Right ventricle myocardium superior (tissue), 1 donor: ENCODE data around the gene PAH. TPM values are rescaled to one million over a fixed set of nuclear protein-coding genes. Genes with fewer than 3 reads are reported as not detected.

Experiments used
- ATAC-seq: fragments of 200-7000 bp; cut with Tn5 transposase; one replicate; pipeline ENCODE4 v1.9.1; 2020; ENCODE audit warnings: mild to moderate bottlenecking; ENCODE audit not compliant: poor library complexity
- DNase-seq: peaks from one replicate; pipeline ENCODE4 v3.0.0-alpha.2; 2020
- intact Hi-C: fragments of 100-400 bp; cut with DNase I; formaldehyde crosslinking; loops from one replicate; pipeline ENCODE4 v1.11.2; 2022
- long read RNA-seq: library from polyadenylated mRNA; unstranded; transcript quantifications from one replicate; pipeline ENCODE4 v2.0.0, GENCODE V29; 2021
- total RNA-seq: library from RNA; stranded (reverse); fragmentation: NEBNext Ultra II Directional; extraction: Animal tissue kit (Norgen Biotek cat#: 25700); gene quantifications from one replicate; pipeline ENCODE4 v1.2.1, GENCODE V29; 2021
- donor health status: DM: no; HTN: yes; CAD: no; lungs with severe emphysema.

PAH gene
- total RNA-seq: 0.51 TPM
- long read RNA-seq: 0 reads

GRCh38 chr12:102917026-102917787 lies at the start of gene PAH:
TSS of gene PAH (minus strand) at chr12:102917244. CDS start at chr12:102917130, 114 bp downstream.
- ATAC-seq (no peak), DNase-seq (no peak)
- intact Hi-C loops: no loop called here

GRCh38 chr12:102966200-102966863 lies 49.3 kb upstream of the PAH start:
- DNase-seq (no peak), ATAC-seq (no peak)
- intact Hi-C loops: no loop called here

- intact Hi-C loops: no loop called here
- DNase-seq (no peak), ATAC-seq (no peak)
Observed at GRCh38 chr12:102965281-102966155, 48.5 kb upstream of the PAH start.

- no peak for DNase-seq
- intact Hi-C loops: no loop called here
- no peak for ATAC-seq
Observed at GRCh38 chr12:102964872-102965271, 47.8 kb upstream of the PAH start.

- no peak for ATAC-seq
- DNase-seq: no peak
- intact Hi-C loops: no loop called here
Observed at GRCh38 chr12:102963796-102964195, 46.8 kb upstream of the PAH start.

- intact Hi-C loops: no loop called here
- DNase-seq (no peak), ATAC-seq (no peak)
Observed at GRCh38 chr12:102962986-102963385, 45.9 kb upstream of the PAH start.

GRCh38 chr12:102962532-102962931 lies 45.5 kb upstream of the PAH start:
- DNase-seq (no peak), ATAC-seq (no peak)
- intact Hi-C loops: no loop called here

- intact Hi-C loops: no loop called here
- no peak for DNase-seq
- ATAC-seq: no peak
Observed at GRCh38 chr12:102961466-102961855, 44.4 kb upstream of the PAH start.

GRCh38 chr12:102960766-102961465 lies 43.9 kb upstream of the PAH start:
- intact Hi-C loops: no loop called here
- no peak for ATAC-seq

GRCh38 chr12:102959391-102959790 lies 42.3 kb upstream of the PAH start:
- ATAC-seq: no peak
- DNase-seq: no peak
- intact Hi-C loops: no loop called here

More at GRCh38 chr12:102960766-102961465, 43.9 kb upstream of the PAH start:
- DNase-seq: no peak

GRCh38 chr12:102958830-102959176 lies 41.8 kb upstream of the PAH start:
- DNase-seq (no peak), ATAC-seq (no peak)
- intact Hi-C loops: no loop called here

- DNase-seq (no peak), ATAC-seq (no peak)
- intact Hi-C loops: no loop called here
Observed at GRCh38 chr12:102958073-102958829, 41.2 kb upstream of the PAH start.

- DNase-seq (no peak), ATAC-seq (no peak)
- intact Hi-C loops: no loop called here
Observed at GRCh38 chr12:102957339-102958050, 40.5 kb upstream of the PAH start, which contains the start of gene ASCL1. TSS of gene ASCL1 (plus strand) at chr12:102957674. CDS start at chr12:102958245, 571 bp downstream.

GRCh38 chr12:102956738-102957327 lies 39.8 kb upstream of the PAH start:
- DNase-seq (no peak), ATAC-seq (no peak)
- intact Hi-C loops: no loop called here

- no peak for DNase-seq
Observed at GRCh38 chr12:102955926-102956737, 39.1 kb upstream of the PAH start.

GRCh38 chr12:102954134-102954533 lies 37.1 kb upstream of the PAH start:
- ATAC-seq (no peak), DNase-seq (no peak)
- intact Hi-C loops: no loop called here

More at GRCh38 chr12:102955926-102956737, 39.1 kb upstream of the PAH start:
- no peak for ATAC-seq
- intact Hi-C loops: no loop called here
